MCF 10A (cell line): ENCODE data around the gene NAA38. TPM values are rescaled to one million over a fixed set of nuclear protein-coding genes. Genes with fewer than 3 reads are reported as not detected.

ENCODE experiments used
- BruUV-seq: library from RNA; stranded (reverse); fragments of 400-500 nt; replicated peaks from 2 replicates; lab custom pipeline; 2021; lab: Mats Ljungman, UMichigan
- CTCF ChIA-PET: fragments of 300-600 bp; sonication (Branson Sonifier 250); formaldehyde crosslinking; extraction: SDS; loops from one replicate; lab custom pipeline; 2021; ENCODE audit warnings: antibody characterized with exemption, inconsistent platforms; lab: Yijun Ruan, JAX
- POLR2A ChIA-PET: fragments of 300-600, 350-650 bp; sonication (Branson Sonifier 250); formaldehyde crosslinking; extraction: SDS; loops from one replicate; lab custom pipeline; 2020; ENCODE audit warnings: antibody characterized with exemption, inconsistent platforms; lab: Yijun Ruan, JAX
- DNase-seq: peaks from one replicate; pipeline ENCODE4 v3.0.0-alpha.2; 2018; ENCODE audit not compliant: unreplicated experiment
- H3K27ac Mint-ChIP-seq: one replicate; pipeline ENCODE4 v1.8.0; 2022; ENCODE audit warnings: mild to moderate bottlenecking, low read depth, mixed read lengths; ENCODE audit not compliant: unreplicated experiment
- H3K27me3 Mint-ChIP-seq: one replicate; pipeline ENCODE4 v1.8.0; 2022; ENCODE audit warnings: mixed read lengths; ENCODE audit not compliant: insufficient read depth, unreplicated experiment
- H3K36me3 Mint-ChIP-seq: one replicate; pipeline ENCODE4 v1.8.0; 2022; ENCODE audit warnings: mild to moderate bottlenecking, moderate library complexity, mixed read lengths; ENCODE audit not compliant: insufficient read depth, unreplicated experiment
- H3K4me1 Mint-ChIP-seq: one replicate; pipeline ENCODE4 v1.8.0; 2022; ENCODE audit warnings: mixed read lengths; ENCODE audit not compliant: insufficient read depth, unreplicated experiment
- H3K4me3 Mint-ChIP-seq: one replicate; pipeline ENCODE4 v1.8.0; 2022; ENCODE audit warnings: mild to moderate bottlenecking, moderate library complexity, mixed read lengths; ENCODE audit not compliant: unreplicated experiment
- H3K9me3 Mint-ChIP-seq: one replicate; pipeline ENCODE4 v1.8.0; 2022; ENCODE audit warnings: mixed read lengths; ENCODE audit not compliant: unreplicated experiment
- CTCF ChIP-seq: fragments of 200-600 bp; IDR thresholded peaks from one replicate; pipeline ENCODE4 v1.8.0; 2022; ENCODE audit warnings: antibody characterized with exemption, mild to moderate bottlenecking; ENCODE audit not compliant: unreplicated experiment
- intact Hi-C: fragments of 100-400 bp; cut with micrococcal nuclease; formaldehyde crosslinking; loops from 2 replicates; pipeline ENCODE4 v1.14.1; 2022
- total RNA-seq: library from RNA; stranded (reverse); gene quantifications from 2 replicates; pipeline ENCODE4 v1.2.3, GENCODE V29; 2022

NAA38 gene
- total RNA-seq, 1 experiment from 2014 or later = 83.4 TPM

DNA sequence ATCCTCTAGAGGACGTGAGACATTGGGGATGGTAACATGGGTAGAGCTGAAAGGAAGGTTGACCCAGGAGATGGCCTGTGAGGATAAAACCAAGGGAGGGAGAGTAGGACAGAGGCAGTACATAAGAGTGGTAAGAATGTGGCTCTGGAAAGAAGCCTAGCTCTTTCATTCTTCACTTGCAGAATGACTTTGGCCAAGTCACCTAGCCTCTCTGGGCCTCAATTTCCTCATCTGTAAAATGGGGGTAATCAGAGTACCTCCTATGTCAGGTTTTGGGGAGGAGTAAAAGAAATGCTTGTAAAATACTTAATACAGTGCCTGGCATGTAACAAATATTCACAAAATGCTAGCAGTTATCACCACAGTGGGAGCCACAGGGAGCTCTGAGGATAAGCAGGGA, 16.5 kb downstream of the NAA38 start:
- ChIA-PET POLR2A (interaction anchor here (0.5 to 5.7 kb wide), 6 partner anchors 16 to 525 kb away, joined by 3 to 65 read pairs (median 4); partner anchors contain the start of genes CYB5D1, GPS2, NAA38 and TP53), CTCF (interaction anchor here (0.6 to 5.8 kb wide), 7 partner anchors 11 to 220 kb away, joined by 3 to 32 read pairs (median 4); no protein-coding TSS in a partner anchor)
- Mint-ChIP-seq H3K9me3 (no peaks in the 10 kb centered on the region), H3K4me1 (peaks cover 58% of the 10 kb centered on the region), H3K36me3 (peaks cover 55% of the 10 kb centered on the region), H3K27ac (peak overlapping the region; percentile 87), H3K27me3 (no peaks in the 10 kb centered on the region), H3K4me3 (peak overlapping the region; percentile 79)
- intact Hi-C loops = no loop called here
- BruUV-seq = no TSS peak
- TF ChIP-seq CTCF = no peak
- DNase-seq = no peak

GRCh38 chr17:7840441-7840840, 16.9 kb downstream of the NAA38 start:
- Mint-ChIP-seq H3K4me1 (peaks cover 58% of the 10 kb centered on the region), H3K4me3 (peak overlapping the region; percentile 79), H3K9me3 (no peaks in the 10 kb centered on the region), H3K36me3 (peaks cover 55% of the 10 kb centered on the region), H3K27me3 (no peaks in the 10 kb centered on the region), H3K27ac (peak overlapping the region; percentile 87)
- ChIA-PET CTCF (interaction anchor here (1.2 to 5.8 kb wide), 5 partner anchors 11 to 97 kb away, joined by 3 to 32 read pairs (median 4); no protein-coding TSS in a partner anchor), POLR2A (interaction anchor here (1.0 to 5.7 kb wide), 4 partner anchors 16 to 347 kb away, joined by 3 to 65 read pairs (median 4); partner anchors contain the start of genes CYB5D1, NAA38 and TP53)
- DNase-seq = no peak
- TF ChIP-seq CTCF = no peak
- intact Hi-C loops = no loop called here
- BruUV-seq = no TSS peak

GRCh38 chr17:7839876-7840261, 17.5 kb downstream of the NAA38 start:
- ChIA-PET POLR2A (interaction anchor here (5.7 kb wide), 1 partner anchor 17 kb away, joined by 65 read pairs; the partner anchor contains the start of genes CYB5D1 and NAA38), CTCF (interaction anchor here (1.2 to 5.8 kb wide), 2 partner anchors 15 to 97 kb away, joined by 3 to 32 read pairs; no protein-coding TSS in a partner anchor)
- H3K4me3 Mint-ChIP-seq = no peak overlapping the region
- peaks cover 54% of the 10 kb centered on the region for H3K36me3 Mint-ChIP-seq
- peak; percentile 25 for DNase-seq
- H3K27ac Mint-ChIP-seq = no peak overlapping the region
- no peak for TF ChIP-seq CTCF
- H3K9me3 Mint-ChIP-seq = no peaks in the 10 kb centered on the region
- H3K4me1 Mint-ChIP-seq = peaks cover 58% of the 10 kb centered on the region
- BruUV-seq = no TSS peak
- intact Hi-C loops = no loop called here
- H3K27me3 Mint-ChIP-seq = no peaks in the 10 kb centered on the region

DNA sequence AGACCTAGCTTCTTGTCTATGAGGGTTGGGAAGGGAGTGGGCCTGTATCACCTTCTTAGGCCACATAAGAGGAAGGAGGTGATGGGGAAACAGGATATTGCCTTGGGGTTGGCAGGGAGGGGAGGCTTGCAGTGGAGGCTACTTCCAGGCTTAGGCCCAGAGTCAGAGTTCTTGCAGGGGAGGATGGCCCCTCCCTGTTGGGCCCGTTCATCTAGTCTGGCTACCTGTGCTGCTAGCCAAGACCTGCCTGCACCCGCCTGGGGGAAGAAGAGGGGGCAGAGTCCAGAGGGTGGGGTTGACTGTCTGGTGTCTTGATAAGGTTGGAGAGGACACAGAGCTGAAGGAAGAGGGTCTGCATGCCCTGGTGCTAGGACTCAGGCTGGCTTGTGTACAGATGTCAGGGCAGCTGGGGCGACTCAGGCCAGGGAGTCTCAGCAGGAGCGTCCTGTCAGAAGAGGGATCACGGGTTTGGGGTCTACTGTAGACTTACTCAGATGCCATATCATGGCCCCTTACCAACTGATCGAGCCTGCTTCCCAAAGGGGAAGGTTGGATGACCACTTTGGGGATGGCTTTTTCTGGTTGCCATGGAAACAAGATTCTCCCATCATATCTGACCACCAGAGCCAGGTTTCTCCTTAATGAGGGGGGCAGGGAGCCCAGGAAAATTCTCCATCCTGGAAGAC, 18.0 kb downstream of the NAA38 start:
- no peak for TF ChIP-seq CTCF
- Mint-ChIP-seq H3K27me3 (no peaks in the 10 kb centered on the region), H3K4me3 (peak overlapping the region; percentile 89), H3K36me3 (peaks cover 49% of the 10 kb centered on the region), H3K27ac (peak overlapping the region; percentile 87), H3K9me3 (no peaks in the 10 kb centered on the region), H3K4me1 (peaks cover 58% of the 10 kb centered on the region)
- ChIA-PET CTCF (interaction anchor here (1.2 to 5.8 kb wide), 4 partner anchors 12 to 96 kb away, joined by 3 to 32 read pairs (median 6); no protein-coding TSS in a partner anchor), POLR2A (interaction anchor here (0.6 to 6.6 kb wide), 5 partner anchors 14 to 280 kb away, joined by 3 to 70 read pairs (median 4); partner anchors contain the start of genes CYB5D1, NAA38, TMEM88 and TP53)
- intact Hi-C loops = no loop called here
- DNase-seq = no peak
- BruUV-seq = no TSS peak
